B cell (primary cell): Measurements from ENCODE around the gene NUP93. TPM values are rescaled to one million over a fixed set of nuclear protein-coding genes. Genes with fewer than 3 reads are reported as not detected.

Experiments
- ATAC-seq: fragments of 200-7000 bp; cut with Tn5 transposase; one replicate; pipeline ENCODE4 v1.10.0; 2021; ENCODE audit warnings: low read depth, mild to moderate bottlenecking, moderate number of reproducible peaks, moderate library complexity
- CTCF ChIA-PET: fragments of 350-600 bp; sonication (Branson Sonifier 250); formaldehyde crosslinking; loops from one replicate; lab custom pipeline; 2021; ENCODE audit warnings: antibody characterized with exemption, inconsistent platforms; lab: Charles Lee
- POLR2A ChIA-PET: fragments of 350-600 bp; sonication (Branson Sonifier 250); formaldehyde crosslinking; loops from one replicate; lab custom pipeline; 2021; ENCODE audit warnings: antibody characterized with exemption; lab: Charles Lee
- DNase-seq: peaks from one replicate; pipeline ENCODE4 v3.0.0; 2013
- H2AFZ ChIP-seq: 2 replicates; pipeline ENCODE4 v1.6.1; 2012; ENCODE audit warnings: mild to moderate bottlenecking, low read depth, low read length; ENCODE audit not compliant: insufficient read depth, poor library complexity, severe bottlenecking
- H3K27ac ChIP-seq, 2 donors: 1 replicate in 1 of 2; 2 replicates in 1 of 2; pipeline ENCODE4 v1.5.1; 2012 to 2013; ENCODE audit warnings: low read length in 2 of 2, mild to moderate bottlenecking in 2 of 2, moderate library complexity in 1 of 2
- H3K27me3 ChIP-seq, 4 experiments: fragments of 200-600 bp in 1 of 4; sonication (generic) in 1 of 4; replicated peaks in 1 of 4; 1 replicate in 2 of 4; 2 replicates in 2 of 4; pipeline versions ENCODE4 v1.6.1 to v1.7.0; 2013 to 2016; ENCODE audit warnings: low read length in 3 of 4, mild to moderate bottlenecking in 2 of 4, mixed read lengths in 1 of 4, moderate library complexity in 1 of 4; ENCODE audit not compliant: insufficient read depth in 4 of 4, control insufficient read depth in 3 of 4; ENCODE audit errors: control extremely low read depth in 1 of 4
- H3K36me3 ChIP-seq, 2 experiments: replicated peaks in 1 of 2; 1 replicate in 1 of 2; 2 replicates in 1 of 2; pipeline versions ENCODE4 v1.6.1 to v1.7.1; 2013; ENCODE audit warnings: low read length in 1 of 2; ENCODE audit not compliant: insufficient read depth in 2 of 2, control insufficient read depth in 1 of 2; ENCODE audit errors: control extremely low read depth in 1 of 2, extremely low read depth in 1 of 2
- H3K4me1 ChIP-seq, 2 donors: fragments of 200-600 bp in 1 of 2; sonication (generic) in 1 of 2; 1 replicate in 1 of 2; 2 replicates in 1 of 2; pipeline versions ENCODE4 v1.5.1 to v1.6.1; 2013 to 2017; ENCODE audit warnings: low read length in 2 of 2; ENCODE audit not compliant: control insufficient read depth in 2 of 2, insufficient read depth in 2 of 2
- H3K4me2 ChIP-seq: replicated peaks from 2 replicates; pipeline ENCODE3; 2012; ENCODE audit warnings: mild to moderate bottlenecking, low read depth, low read length; ENCODE audit not compliant: poor library complexity, severe bottlenecking
- H3K4me3 ChIP-seq, 5 experiments: fragments of 200-600 bp in 1 of 5; sonication (generic) in 1 of 5; 1 replicate in 3 of 5; 2 replicates in 2 of 5; pipeline versions ENCODE4 v1.5.1 to v1.7.0; 2011 to 2016; ENCODE audit warnings: low read length in 4 of 5, mild to moderate bottlenecking in 4 of 5, low read depth in 2 of 5, control low read depth in 1 of 5, moderate library complexity in 1 of 5; ENCODE audit not compliant: insufficient read depth in 1 of 5; ENCODE audit errors: control extremely low read depth in 1 of 5, extremely low read depth in 1 of 5
- H3K79me2 ChIP-seq: fragments of 200-600 bp; sonication (generic); one replicate; pipeline ENCODE4 v1.6.0; 2016; ENCODE audit warnings: low read length; ENCODE audit not compliant: control insufficient read depth, insufficient read depth
- H3K9ac ChIP-seq: fragments of 200-600 bp; sonication (generic); 2 replicates; pipeline ENCODE4 v1.6.1; 2017; ENCODE audit warnings: mild to moderate bottlenecking, low read length, moderate library complexity
- H3K9me3 ChIP-seq, 3 donors: one replicate each; pipeline versions ENCODE4 v1.6.1 to v1.7.1; 2013; ENCODE audit warnings: low read length in 2 of 3; ENCODE audit not compliant: control insufficient read depth in 2 of 3, insufficient read depth in 1 of 3; ENCODE audit errors: control extremely low read depth in 1 of 3
- H4K20me1 ChIP-seq: 2 replicates; pipeline ENCODE4 v1.6.0; 2012; ENCODE audit warnings: mild to moderate bottlenecking, low read length; ENCODE audit not compliant: insufficient read depth, control insufficient read depth, poor library complexity, severe bottlenecking
- H3K27ac Mint-ChIP-seq: one replicate; pipeline ENCODE4 v1.8.0; 2021; ENCODE audit warnings: mixed read lengths
- H3K27me3 Mint-ChIP-seq: one replicate; pipeline ENCODE4 v1.8.0; 2021; ENCODE audit warnings: mixed read lengths
- H3K4me1 Mint-ChIP-seq: one replicate; pipeline ENCODE4 v1.8.0; 2021; ENCODE audit warnings: mixed read lengths
- H3K4me3 Mint-ChIP-seq: one replicate; pipeline ENCODE4 v1.8.0; 2021; ENCODE audit warnings: mixed read lengths
- H3K9me3 Mint-ChIP-seq: one replicate; pipeline ENCODE4 v1.8.0; 2022; ENCODE audit warnings: mixed read lengths; ENCODE audit not compliant: insufficient read depth
- CTCF ChIP-seq: fragments of 200-600 bp; IDR thresholded peaks from one replicate; pipeline ENCODE4 v1.8.0; 2022; ENCODE audit warnings: antibody characterized with exemption, mild to moderate bottlenecking
- EZH2 ChIP-seq: IDR thresholded peaks from 2 replicates; pipeline ENCODE4 v1.6.1; 2012; ENCODE audit warnings: borderline replicate concordance, low read depth, mild to moderate bottlenecking, moderate library complexity, low read length; ENCODE audit not compliant: insufficient read depth, poor library complexity, severe bottlenecking
- WGBS: methylation state at CpG from one replicate; pipeline ENCODE4 v1.1.5; 2013; ENCODE audit warnings: missing lambda C conversion rate; ENCODE audit not compliant: insufficient coverage; 5-methylcytosine and 5-hydroxymethylcytosine counted together
- intact Hi-C: fragments of 100-400 bp; cut with micrococcal nuclease; formaldehyde crosslinking; loops from one replicate; pipeline ENCODE4 v1.10.0; 2022
- polyA plus RNA-seq: library from polyadenylated mRNA; depleted of rRNA; stranded (reverse); fragments of >200 nt; gene quantifications from 2 replicates; pipeline ENCODE4 v1.2.3, GENCODE V29; 2012
- total RNA-seq, 2 donors: library from RNA; stranded (reverse); fragments of 120-200 nt in 1 of 2; gene quantifications; 1 replicate in 1 of 2; 2 replicates in 1 of 2; pipeline versions ENCODE4 v1.2.3 to v1.2.4, GENCODE V29; 2013 to 2022

Gene NUP93
- total and polyA plus RNA-seq, 2 donors (not counting 1 experiment from before 2014, with no cell fraction given): 23.6 to 64.6 TPM

- no peak overlapping the region for H3K27ac Mint-ChIP-seq
- H3K4me3 ChIP-seq: no peak overlapping the region
- no peaks in the 10 kb centered on the region for H3K36me3 ChIP-seq
- H3K4me1 ChIP-seq: peaks cover 14 to 33% of the 10 kb centered on the region in 2 donors
- H3K4me2 ChIP-seq: no peak overlapping the region
- H4K20me1 ChIP-seq: no peaks in the 10 kb centered on the region
- H3K9ac ChIP-seq: no peak overlapping the region
- no peaks in the 10 kb centered on the region for H3K9me3 Mint-ChIP-seq
- intact Hi-C loops: no loop called here
- no peak for TF ChIP-seq EZH2
- no peak for TF ChIP-seq CTCF
- POLR2A ChIA-PET: interaction anchor here (1.4 kb wide), 1 partner anchor 23 kb away, joined by 4 read pairs; no protein-coding TSS in a partner anchor
- no peak overlapping the region for H2AFZ ChIP-seq
- ATAC-seq (no peak), DNase-seq (no peak)
- H3K4me3 Mint-ChIP-seq: no peak overlapping the region
- H3K4me1 Mint-ChIP-seq: peaks cover 17% of the 10 kb centered on the region
- no peaks in the 10 kb centered on the region for H3K9me3 ChIP-seq
- WGBS: 60% methylated on average over 1 of the region's 4 CpGs
- CTCF ChIA-PET: interaction anchor here (0.9 to 2.0 kb wide), 3 partner anchors 11 to 99 kb away, joined by 3 to 6 read pairs (median 3); no protein-coding TSS in a partner anchor
- H3K27me3 Mint-ChIP-seq: no peaks in the 10 kb centered on the region
- H3K27ac ChIP-seq: no peak overlapping the region
- H3K79me2 ChIP-seq: no peaks in the 10 kb centered on the region
- H3K27me3 ChIP-seq: no peaks in the 10 kb centered on the region
Observed at GRCh38 chr16:56855946-56856345, 126.0 kb downstream of the NUP93 start.

- no peak overlapping the region for H3K4me3 ChIP-seq
- 88% methylated on average over 2 of the region's 6 CpGs for WGBS
- Mint-ChIP-seq H3K4me1 (peaks cover 26% of the 10 kb centered on the region), H3K27me3 (no peaks in the 10 kb centered on the region), H3K27ac (no peak overlapping the region), H3K4me3 (no peak overlapping the region), H3K9me3 (no peaks in the 10 kb centered on the region)
- intact Hi-C loops: no loop called here
- H3K9ac ChIP-seq: no peak overlapping the region
- H3K4me2 ChIP-seq: no peak overlapping the region
- H3K9me3 ChIP-seq: no peaks in the 10 kb centered on the region
- DNase-seq (no peak), ATAC-seq (no peak)
- H3K27me3 ChIP-seq: no peaks in the 10 kb centered on the region
- H3K36me3 ChIP-seq: no peaks in the 10 kb centered on the region
- no peak overlapping the region for H2AFZ ChIP-seq
- H3K27ac ChIP-seq: no peak overlapping the region
- TF ChIP-seq CTCF (no peak), EZH2 (no peak)
- no peaks in the 10 kb centered on the region for H4K20me1 ChIP-seq
- POLR2A ChIA-PET: interaction anchor here (0.7 to 1.4 kb wide), 3 partner anchors 11 to 1597 kb away, joined by 4 to 5 read pairs (median 5); no protein-coding TSS in a partner anchor
- no peaks in the 10 kb centered on the region for H3K79me2 ChIP-seq
- CTCF ChIA-PET: interaction anchor here (1.1 to 2.0 kb wide), 3 partner anchors 10 to 108 kb away, joined by 3 to 6 read pairs (median 3); no protein-coding TSS in a partner anchor
- peaks cover 15 to 43% of the 10 kb centered on the region in 2 donors for H3K4me1 ChIP-seq
Observed at GRCh38 chr16:56856876-56857447, 127.0 kb downstream of the NUP93 start.
